ENCODE measurements around the gene JMJD7. TPM values are rescaled to one million over a fixed set of nuclear protein-coding genes. Genes with fewer than 3 reads are reported as not detected.

Gene JMJD7
- total and polyA plus RNA-seq, 2 donors (not counting 1 experiment from before 2014, with no cell fraction given), result 33.4 to 43.9 TPM

- Histone ChIP-seq H3K27ac (ENCODE audit: low read length in 2 of 2) (no peak overlapping the region), H3K27me3 (replicated peaks in 1 of 4; ENCODE audit: control extremely low read depth in 1 of 4, control insufficient read depth in 3 of 4, insufficient read depth in 4 of 4, low read length in 3 of 4) (peaks cover 0 to 3% (median 0%) of the 10 kb centered on the region in 4 experiments), H3K9ac (ENCODE audit: low read length) (no peak overlapping the region), H4K20me1 (ENCODE audit: control insufficient read depth, insufficient read depth, low read length, poor library complexity, severe bottlenecking) (no peaks in the 10 kb centered on the region), H3K9me3 (ENCODE audit: control extremely low read depth in 1 of 3, control insufficient read depth in 2 of 3, insufficient read depth in 1 of 3, low read length in 2 of 3) (no peaks in the 10 kb centered on the region), H3K4me3 (ENCODE audit: control extremely low read depth in 1 of 5, extremely low read depth in 1 of 5, insufficient read depth in 1 of 5, low read depth in 2 of 5, low read length in 4 of 5) (no peak overlapping the region), H3K36me3 (replicated peaks in 1 of 2; ENCODE audit: control extremely low read depth in 1 of 2, control insufficient read depth in 1 of 2, extremely low read depth in 1 of 2, insufficient read depth in 2 of 2, low read length in 1 of 2) (no peaks in the 10 kb centered on the region), H3K79me2 (ENCODE audit: control insufficient read depth, insufficient read depth, low read length) (no peaks in the 10 kb centered on the region), H3K4me1 (ENCODE audit: control insufficient read depth in 2 of 2, insufficient read depth in 2 of 2, low read length in 2 of 2) (peaks cover 0 to 6% of the 10 kb centered on the region in 2 donors), H3K4me2 (replicated peaks; ENCODE audit: low read depth, low read length, poor library complexity, severe bottlenecking) (no peak overlapping the region), H2AFZ (ENCODE audit: insufficient read depth, low read depth, low read length, poor library complexity, severe bottlenecking) (no peak overlapping the region)
- ATAC-seq (ENCODE audit: low read depth), result no peak
- H3K4me1 Mint-ChIP-seq, result no peaks in the 10 kb centered on the region
- H3K9me3 Mint-ChIP-seq (ENCODE audit: insufficient read depth), result no peaks in the 10 kb centered on the region
- H3K27ac Mint-ChIP-seq, result no peak overlapping the region
- 93% methylated on average over 12 of the region's 15 CpGs for WGBS (ENCODE audit: insufficient coverage)
- no peak overlapping the region for H3K4me3 Mint-ChIP-seq
- TF ChIP-seq EZH2 (IDR thresholded peaks at IDR 0.05; ENCODE audit: borderline replicate concordance, insufficient read depth, low read depth, low read length, poor library complexity, severe bottlenecking) (no peak), CTCF (IDR thresholded peaks at IDR 0.05) (no peak)
- intact Hi-C loops (cut with micrococcal nuclease), result no loop called here
- ChIA-PET POLR2A (no interaction called here), CTCF (interaction anchor here (1.2 kb wide), 1 partner anchor 46 kb away, joined by 3 read pairs; no protein-coding TSS in a partner anchor)
- no peaks in the 10 kb centered on the region for H3K27me3 Mint-ChIP-seq
- no peak for DNase-seq
These were observed 30.9 kb downstream of the JMJD7 start for GRCh38 chr15:41858756-41859155.

- WGBS (ENCODE audit: insufficient coverage), result 44% methylated on average over 13 of the region's 15 CpGs
- no peaks in the 10 kb centered on the region for H3K27me3 Mint-ChIP-seq
- H3K4me3 Mint-ChIP-seq, result no peak overlapping the region
- peak overlapping the region; percentile 38 for H2AFZ ChIP-seq (ENCODE audit: insufficient read depth, low read depth, low read length, poor library complexity, severe bottlenecking)
- ChIA-PET POLR2A (no interaction called here), CTCF (interaction anchor here (0.8 to 1.9 kb wide), 4 partner anchors 9 to 48 kb away, joined by 3 to 9 read pairs (median 6); no protein-coding TSS in a partner anchor)
- H4K20me1 ChIP-seq (ENCODE audit: control insufficient read depth, insufficient read depth, low read length, poor library complexity, severe bottlenecking), result no peaks in the 10 kb centered on the region
- no peaks in the 10 kb centered on the region for H3K4me1 Mint-ChIP-seq
- H3K9ac ChIP-seq (ENCODE audit: low read length), result no peak overlapping the region
- no peak overlapping the region for H3K27ac ChIP-seq (ENCODE audit: low read length in 2 of 2)
- DNase-seq, result no peak
- H3K4me2 ChIP-seq (replicated peaks; ENCODE audit: low read depth, low read length, poor library complexity, severe bottlenecking), result no peak overlapping the region
- peaks cover 0 to 3% (median 0%) of the 10 kb centered on the region in 4 experiments for H3K27me3 ChIP-seq (replicated peaks in 1 of 4; ENCODE audit: control extremely low read depth in 1 of 4, control insufficient read depth in 3 of 4, insufficient read depth in 4 of 4, low read length in 3 of 4)
- no peak for ATAC-seq (ENCODE audit: low read depth)
- no peak for TF ChIP-seq CTCF (IDR thresholded peaks at IDR 0.05)
- peaks cover 0 to 6% of the 10 kb centered on the region in 2 donors for H3K4me1 ChIP-seq (ENCODE audit: control insufficient read depth in 2 of 2, insufficient read depth in 2 of 2, low read length in 2 of 2)
- H3K9me3 Mint-ChIP-seq (ENCODE audit: insufficient read depth), result no peaks in the 10 kb centered on the region
- no peaks in the 10 kb centered on the region for H3K9me3 ChIP-seq (ENCODE audit: control extremely low read depth in 1 of 3, control insufficient read depth in 2 of 3, insufficient read depth in 1 of 3, low read length in 2 of 3)
- H3K4me3 ChIP-seq (ENCODE audit: control extremely low read depth in 1 of 5, extremely low read depth in 1 of 5, insufficient read depth in 1 of 5, low read depth in 2 of 5, low read length in 4 of 5), result no peak overlapping the region
- no peak overlapping the region for H3K27ac Mint-ChIP-seq
- no peaks in the 10 kb centered on the region for H3K79me2 ChIP-seq (ENCODE audit: control insufficient read depth, insufficient read depth, low read length)
- H3K36me3 ChIP-seq (replicated peaks in 1 of 2; ENCODE audit: control extremely low read depth in 1 of 2, control insufficient read depth in 1 of 2, extremely low read depth in 1 of 2, insufficient read depth in 2 of 2, low read length in 1 of 2), result no peaks in the 10 kb centered on the region
- intact Hi-C loops (cut with micrococcal nuclease), result no loop called here
These were observed 32.3 kb downstream of the JMJD7 start for GRCh38 chr15:41860049-41860828.

Data from B cell (primary cell).